ENCODE results near the gene SLC6A19.
A peak's percentile ranks its signal among the peaks of the same experiment; 100 is the strongest.

SLC6A19 gene

GRCh38 chr5:1176473-1177391 lies 24.7 kb upstream of the SLC6A19 start:
- Histone ChIP-seq H3K4ac (ENCODE audit: low read depth, low read length) (no peak overlapping the region), H3K23ac (ENCODE audit: low read length) (no peak overlapping the region), H3K4me1 (ENCODE audit: control insufficient read depth, low read depth, low read length) (no peaks in the 10 kb centered on the region), H4K8ac (ENCODE audit: low read depth, low read length) (no peak overlapping the region), H2BK15ac (replicated peaks; ENCODE audit: low read depth) (no peak overlapping the region), H2BK120ac (ENCODE audit: low read depth, low read length) (no peak overlapping the region), H3K9ac (ENCODE audit: low read length) (no peak overlapping the region), H3K4me2 (ENCODE audit: low read length) (no peak overlapping the region), H3K18ac (ENCODE audit: low read length) (no peak overlapping the region), H3K36me3 (ENCODE audit: control insufficient read depth, insufficient read depth, low read length) (no peaks in the 10 kb centered on the region), H3K27ac (ENCODE audit: low read depth, low read length) (no peak overlapping the region), H3K4me3 (ENCODE audit: low read length) (no peak overlapping the region), H4K5ac (ENCODE audit: low read length) (no peak overlapping the region), H2BK5ac (ENCODE audit: low read length) (no peak overlapping the region), H3K56ac (ENCODE audit: low read length) (no peak overlapping the region), H2AK5ac (ENCODE audit: low read length) (no peak overlapping the region), H3K27me3 (ENCODE audit: insufficient read depth, low read length, poor library complexity) (no peaks in the 10 kb centered on the region), H3K79me2 (ENCODE audit: control insufficient read depth, insufficient read depth, low read length) (no peaks in the 10 kb centered on the region), H3K79me1 (ENCODE audit: low read length) (no peaks in the 10 kb centered on the region)
- DNase-seq = peak; percentile 88
- WGBS (ENCODE audit: extremely low coverage, insufficient coverage, low lambda C conversion rate) = no CpG with 5 or more reads among the region's 42 CpGs

GRCh38 chr5:1177826-1178528 lies 23.4 kb upstream of the SLC6A19 start:
- Histone ChIP-seq H4K5ac (ENCODE audit: low read length) (no peak overlapping the region), H3K23ac (ENCODE audit: low read length) (no peak overlapping the region), H3K27me3 (ENCODE audit: insufficient read depth, low read length, poor library complexity) (no peaks in the 10 kb centered on the region), H3K56ac (ENCODE audit: low read length) (no peak overlapping the region), H3K79me1 (ENCODE audit: low read length) (no peaks in the 10 kb centered on the region), H4K8ac (ENCODE audit: low read depth, low read length) (no peak overlapping the region), H3K4ac (ENCODE audit: low read depth, low read length) (no peak overlapping the region), H3K27ac (ENCODE audit: low read depth, low read length) (no peak overlapping the region), H2BK15ac (replicated peaks; ENCODE audit: low read depth) (no peak overlapping the region), H3K36me3 (ENCODE audit: control insufficient read depth, insufficient read depth, low read length) (no peaks in the 10 kb centered on the region), H3K79me2 (ENCODE audit: control insufficient read depth, insufficient read depth, low read length) (no peaks in the 10 kb centered on the region), H3K4me3 (ENCODE audit: low read length) (no peak overlapping the region), H2BK120ac (ENCODE audit: low read depth, low read length) (no peak overlapping the region), H2BK5ac (ENCODE audit: low read length) (no peak overlapping the region), H3K18ac (ENCODE audit: low read length) (no peak overlapping the region), H3K4me1 (ENCODE audit: control insufficient read depth, low read depth, low read length) (no peaks in the 10 kb centered on the region), H3K9ac (ENCODE audit: low read length) (no peak overlapping the region), H3K4me2 (ENCODE audit: low read length) (no peak overlapping the region), H2AK5ac (ENCODE audit: low read length) (no peak overlapping the region)
- no CpG with 5 or more reads among the region's 30 CpGs for WGBS (ENCODE audit: extremely low coverage, insufficient coverage, low lambda C conversion rate)
- DNase-seq = no peak

DNA sequence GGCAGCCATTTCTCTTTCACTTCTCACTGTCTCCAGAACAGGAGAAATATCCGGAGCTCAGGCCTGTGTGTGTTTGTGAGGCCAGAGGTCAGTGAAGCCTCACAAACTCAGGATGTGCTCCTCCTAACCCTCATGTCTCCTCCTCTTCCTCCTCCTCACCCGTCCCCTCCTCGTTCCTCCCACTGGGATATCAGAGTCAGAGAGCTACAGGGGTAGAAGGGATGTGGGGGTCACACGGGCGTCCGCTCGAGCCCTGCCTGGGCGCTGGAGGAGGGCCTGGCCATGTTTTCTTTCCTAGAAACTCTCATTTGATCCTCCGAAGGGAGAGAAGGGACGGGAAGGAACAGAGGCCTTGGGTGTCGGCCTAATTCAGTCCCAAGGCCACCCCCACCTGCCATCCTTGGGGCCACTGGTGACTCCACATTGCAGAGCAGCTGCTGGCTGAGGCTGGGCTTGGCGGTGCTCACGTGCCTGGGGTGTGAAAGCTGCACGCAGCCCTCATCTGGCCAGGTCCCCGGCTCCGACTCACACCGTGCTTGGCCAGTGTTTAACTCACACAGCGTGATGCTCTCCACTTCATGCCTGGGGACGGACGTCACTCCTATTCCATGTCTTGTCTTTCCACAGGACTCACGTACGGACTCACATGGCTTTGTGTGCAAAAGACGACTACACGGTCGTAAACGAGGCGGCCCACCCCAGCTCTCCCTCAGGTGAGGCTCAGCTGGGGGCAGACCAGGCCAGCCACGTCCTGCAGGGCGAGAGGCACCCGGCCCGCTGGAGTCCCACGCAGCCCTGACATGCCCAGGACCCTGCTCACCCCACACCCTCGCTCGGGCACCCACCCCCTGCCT lies 22.6 kb upstream of the SLC6A19 start:
- no peak for DNase-seq
- no peak overlapping the region for H3K56ac ChIP-seq (ENCODE audit: low read length)
- H2AK5ac ChIP-seq (ENCODE audit: low read length) = no peak overlapping the region

GRCh38 chr5:1179383-1179715 lies 22.0 kb upstream of the SLC6A19 start:
- H3K79me1 ChIP-seq (ENCODE audit: low read length) = no peaks in the 10 kb centered on the region
- no peaks in the 10 kb centered on the region for H3K4me1 ChIP-seq (ENCODE audit: control insufficient read depth, low read depth, low read length)
- H3K23ac ChIP-seq (ENCODE audit: low read length) = no peak overlapping the region
- H4K5ac ChIP-seq (ENCODE audit: low read length) = no peak overlapping the region
- H2AK5ac ChIP-seq (ENCODE audit: low read length) = no peak overlapping the region
- H3K9ac ChIP-seq (ENCODE audit: low read length) = no peak overlapping the region
- no CpG with 5 or more reads among the region's 9 CpGs for WGBS (ENCODE audit: extremely low coverage, insufficient coverage, low lambda C conversion rate)
- no peak overlapping the region for H2BK120ac ChIP-seq (ENCODE audit: low read depth, low read length)
- no peak overlapping the region for H3K4ac ChIP-seq (ENCODE audit: low read depth, low read length)
- H3K27ac ChIP-seq (ENCODE audit: low read depth, low read length) = no peak overlapping the region
- no peak overlapping the region for H3K18ac ChIP-seq (ENCODE audit: low read length)
- no peak for DNase-seq
- H2BK5ac ChIP-seq (ENCODE audit: low read length) = no peak overlapping the region
- no peaks in the 10 kb centered on the region for H3K27me3 ChIP-seq (ENCODE audit: insufficient read depth, low read length, poor library complexity)
- no peak overlapping the region for H3K4me2 ChIP-seq (ENCODE audit: low read length)
- H2BK15ac ChIP-seq (replicated peaks; ENCODE audit: low read depth) = no peak overlapping the region
- no peaks in the 10 kb centered on the region for H3K36me3 ChIP-seq (ENCODE audit: control insufficient read depth, insufficient read depth, low read length)
- H3K79me2 ChIP-seq (ENCODE audit: control insufficient read depth, insufficient read depth, low read length) = no peaks in the 10 kb centered on the region
- no peak overlapping the region for H4K8ac ChIP-seq (ENCODE audit: low read depth, low read length)
- H3K4me3 ChIP-seq (ENCODE audit: low read length) = no peak overlapping the region
- H3K56ac ChIP-seq (ENCODE audit: low read length) = no peak overlapping the region

More for the DNA sequence above, 22.6 kb upstream of the SLC6A19 start:
- H3K4me3 ChIP-seq (ENCODE audit: low read length) = no peak overlapping the region
- no peak overlapping the region for H3K4me2 ChIP-seq (ENCODE audit: low read length)
- H3K27ac ChIP-seq (ENCODE audit: low read depth, low read length) = no peak overlapping the region
- no peaks in the 10 kb centered on the region for H3K79me1 ChIP-seq (ENCODE audit: low read length)
- H3K79me2 ChIP-seq (ENCODE audit: control insufficient read depth, insufficient read depth, low read length) = no peaks in the 10 kb centered on the region
- no peak overlapping the region for H4K5ac ChIP-seq (ENCODE audit: low read length)
- no peak overlapping the region for H2BK15ac ChIP-seq (replicated peaks; ENCODE audit: low read depth)
- H3K18ac ChIP-seq (ENCODE audit: low read length) = no peak overlapping the region
- WGBS (ENCODE audit: extremely low coverage, insufficient coverage, low lambda C conversion rate) = no CpG with 5 or more reads among the region's 34 CpGs
- no peak overlapping the region for H3K9ac ChIP-seq (ENCODE audit: low read length)
- H2BK120ac ChIP-seq (ENCODE audit: low read depth, low read length) = no peak overlapping the region
- no peaks in the 10 kb centered on the region for H3K27me3 ChIP-seq (ENCODE audit: insufficient read depth, low read length, poor library complexity)
- H3K4ac ChIP-seq (ENCODE audit: low read depth, low read length) = no peak overlapping the region
- no peak overlapping the region for H4K8ac ChIP-seq (ENCODE audit: low read depth, low read length)
- H3K4me1 ChIP-seq (ENCODE audit: control insufficient read depth, low read depth, low read length) = no peaks in the 10 kb centered on the region
- no peaks in the 10 kb centered on the region for H3K36me3 ChIP-seq (ENCODE audit: control insufficient read depth, insufficient read depth, low read length)
- H2BK5ac ChIP-seq (ENCODE audit: low read length) = no peak overlapping the region
- H3K23ac ChIP-seq (ENCODE audit: low read length) = no peak overlapping the region

- no peak overlapping the region for H3K4me2 ChIP-seq (ENCODE audit: low read length)
- no peak overlapping the region for H2BK120ac ChIP-seq (ENCODE audit: low read depth, low read length)
- H3K18ac ChIP-seq (ENCODE audit: low read length) = no peak overlapping the region
- no peak overlapping the region for H3K23ac ChIP-seq (ENCODE audit: low read length)
- no peaks in the 10 kb centered on the region for H3K79me2 ChIP-seq (ENCODE audit: control insufficient read depth, insufficient read depth, low read length)
- no peak overlapping the region for H4K5ac ChIP-seq (ENCODE audit: low read length)
- no peak overlapping the region for H3K4ac ChIP-seq (ENCODE audit: low read depth, low read length)
- H3K56ac ChIP-seq (ENCODE audit: low read length) = no peak overlapping the region
- H3K27me3 ChIP-seq (ENCODE audit: insufficient read depth, low read length, poor library complexity) = no peaks in the 10 kb centered on the region
- no peaks in the 10 kb centered on the region for H3K79me1 ChIP-seq (ENCODE audit: low read length)
- H3K9ac ChIP-seq (ENCODE audit: low read length) = no peak overlapping the region
- no peak overlapping the region for H3K27ac ChIP-seq (ENCODE audit: low read depth, low read length)
- WGBS (ENCODE audit: extremely low coverage, insufficient coverage, low lambda C conversion rate) = no CpG with 5 or more reads among the region's 20 CpGs
- no peak overlapping the region for H2AK5ac ChIP-seq (ENCODE audit: low read length)
- H2BK5ac ChIP-seq (ENCODE audit: low read length) = no peak overlapping the region
- H3K4me1 ChIP-seq (ENCODE audit: control insufficient read depth, low read depth, low read length) = no peaks in the 10 kb centered on the region
- no peak for DNase-seq
- no peak overlapping the region for H2BK15ac ChIP-seq (replicated peaks; ENCODE audit: low read depth)
- no peak overlapping the region for H4K8ac ChIP-seq (ENCODE audit: low read depth, low read length)
- no peak overlapping the region for H3K4me3 ChIP-seq (ENCODE audit: low read length)
- H3K36me3 ChIP-seq (ENCODE audit: control insufficient read depth, insufficient read depth, low read length) = no peaks in the 10 kb centered on the region
Observed at GRCh38 chr5:1180096-1180495, 21.3 kb upstream of the SLC6A19 start.

Data from mesendoderm (in vitro differentiated cells).